Astrocyte (in vitro differentiated cells and primary cell): ENCODE results near the gene NUBP2. TPM values are rescaled to one million over a fixed set of nuclear protein-coding genes. Genes with fewer than 3 reads are reported as not detected.
"Not testable (repeated sequence)": the region's sequence is repeated elsewhere in the genome, so short reads cannot be mapped to it uniquely, and the experiment has no call there.

Experiments used
- DNase-seq: peaks from one replicate; pipeline ENCODE4 v3.0.0-alpha.2; 2010; ENCODE audit warnings: low read depth
- FAIRE-seq: peaks from 2 replicates; lab custom pipeline; 2011; peaks lifted over from hg19 to GRCh38; lab: Jason Lieb, UNC
- H2AFZ ChIP-seq: 2 replicates; pipeline ENCODE4 v1.6.0; 2012; ENCODE audit warnings: low read depth, low read length, inconsistent platforms
- H3K27ac ChIP-seq: 2 replicates; pipeline ENCODE4 v1.5.1; 2011; ENCODE audit warnings: low read depth, low read length, inconsistent platforms
- H3K27me3 ChIP-seq: 2 replicates; pipeline ENCODE4 v1.6.0; 2011; ENCODE audit warnings: low read length, inconsistent platforms; ENCODE audit not compliant: insufficient read depth
- H3K36me3 ChIP-seq: 2 replicates; pipeline ENCODE4 v1.5.1; 2011; ENCODE audit warnings: low read length, inconsistent platforms; ENCODE audit not compliant: insufficient read depth
- H3K4me1 ChIP-seq: 2 replicates; pipeline ENCODE4 v1.5.1; 2011; ENCODE audit warnings: low read length, inconsistent platforms; ENCODE audit not compliant: insufficient read depth
- H3K4me2 ChIP-seq: 2 replicates; pipeline ENCODE4 v1.6.0; 2012; ENCODE audit warnings: low read length, inconsistent platforms
- H3K4me3 ChIP-seq: 2 replicates; pipeline ENCODE4 v1.5.1; 2011; ENCODE audit warnings: low read depth, mild to moderate bottlenecking, low read length, inconsistent platforms; ENCODE audit not compliant: insufficient read depth
- H3K79me2 ChIP-seq: 2 replicates; pipeline ENCODE4 v1.6.0; 2012; ENCODE audit warnings: mild to moderate bottlenecking, low read length, inconsistent platforms; ENCODE audit not compliant: insufficient read depth
- H3K9ac ChIP-seq: 2 replicates; pipeline ENCODE4 v1.6.0; 2012; ENCODE audit warnings: mild to moderate bottlenecking, low read length, inconsistent platforms
- H3K9me3 ChIP-seq: 2 replicates; pipeline ENCODE4 v1.5.1; 2012; ENCODE audit warnings: low read depth, mild to moderate bottlenecking, low read length, inconsistent platforms; ENCODE audit not compliant: insufficient read depth
- H4K20me1 ChIP-seq: 2 replicates; pipeline ENCODE4 v1.6.0; 2012; ENCODE audit warnings: low read length, inconsistent platforms; ENCODE audit not compliant: insufficient read depth
- H3K27ac Mint-ChIP-seq: one replicate; pipeline ENCODE4 v1.8.0; 2021; ENCODE audit warnings: mild to moderate bottlenecking, mixed read lengths; ENCODE audit not compliant: unreplicated experiment
- H3K27me3 Mint-ChIP-seq: one replicate; pipeline ENCODE4 v1.8.0; 2021; ENCODE audit warnings: low read depth, mixed read lengths; ENCODE audit not compliant: unreplicated experiment
- H3K36me3 Mint-ChIP-seq: one replicate; pipeline ENCODE4 v1.8.0; 2021; ENCODE audit warnings: low read depth, mixed read lengths; ENCODE audit not compliant: unreplicated experiment
- H3K4me1 Mint-ChIP-seq: one replicate; pipeline ENCODE4 v1.8.0; 2021; ENCODE audit warnings: low read depth, mixed read lengths; ENCODE audit not compliant: unreplicated experiment
- H3K4me3 Mint-ChIP-seq: one replicate; pipeline ENCODE4 v1.8.0; 2021; ENCODE audit warnings: mild to moderate bottlenecking, moderate library complexity, mixed read lengths; ENCODE audit not compliant: unreplicated experiment
- H3K9me3 Mint-ChIP-seq: one replicate; pipeline ENCODE4 v1.8.0; 2021; ENCODE audit warnings: mild to moderate bottlenecking, mixed read lengths; ENCODE audit not compliant: unreplicated experiment
- CTCF ChIP-seq: IDR thresholded peaks from 2 replicates; pipeline ENCODE4 v1.5.1; 2011; ENCODE audit warnings: low read depth, mild to moderate bottlenecking, inconsistent platforms, low read length, moderate library complexity; ENCODE audit not compliant: insufficient read depth
- EZH2 ChIP-seq: IDR thresholded peaks from 2 replicates; pipeline ENCODE4 v1.6.1; 2012; ENCODE audit warnings: mild to moderate bottlenecking, low read length, inconsistent platforms; ENCODE audit not compliant: insufficient read depth
- total RNA-seq: library from RNA; stranded (reverse); gene quantifications from 2 replicates; pipeline ENCODE4 v1.2.1, GENCODE V29; 2021

NUBP2 gene
- total RNA-seq, 1 donor from 2014 or later = 41.4 TPM

GRCh38 chr16:1794908-1795666 is 12.3 kb downstream of the NUBP2 start:
- Mint-ChIP-seq H3K36me3 (peaks cover 21% of the 10 kb centered on the region), H3K4me3 (no peak overlapping the region), H3K27me3 (no peaks in the 10 kb centered on the region), H3K9me3 (peaks cover 18% of the 10 kb centered on the region), H3K4me1 (no peaks in the 10 kb centered on the region), H3K27ac (no peak overlapping the region)
- no peak overlapping the region for H3K4me3 ChIP-seq
- FAIRE-seq (no peak), DNase-seq (no peak)
- no peak overlapping the region for H3K27ac ChIP-seq
- H3K36me3 ChIP-seq = no peaks in the 10 kb centered on the region
- no peaks in the 10 kb centered on the region for H3K27me3 ChIP-seq
- no peaks in the 10 kb centered on the region for H4K20me1 ChIP-seq
- H3K4me2 ChIP-seq = no peak overlapping the region
- no peaks in the 10 kb centered on the region for H3K79me2 ChIP-seq
- H3K4me1 ChIP-seq = no peaks in the 10 kb centered on the region
- H2AFZ ChIP-seq = no peak overlapping the region
- H3K9me3 ChIP-seq = peaks cover 4% of the 10 kb centered on the region
- no peak overlapping the region for H3K9ac ChIP-seq
- TF ChIP-seq CTCF = no peak
- TF ChIP-seq EZH2 = no peak

GRCh38 chr16:1799263-1799662 is 16.5 kb downstream of the NUBP2 start:
- not testable (repeated sequence) for H3K27ac Mint-ChIP-seq, DNase-seq, H3K79me2 ChIP-seq, H3K27me3 ChIP-seq, H3K27ac ChIP-seq, H3K9me3 ChIP-seq, H3K36me3 ChIP-seq, H3K4me1 ChIP-seq, H4K20me1 ChIP-seq, H3K4me3 Mint-ChIP-seq, H2AFZ ChIP-seq, H3K4me1 Mint-ChIP-seq, FAIRE-seq, H3K9ac ChIP-seq, H3K4me3 ChIP-seq, H3K4me2 ChIP-seq, H3K27me3 Mint-ChIP-seq
- peaks cover 27% of the 10 kb centered on the region for H3K9me3 Mint-ChIP-seq
- peaks cover 32% of the 10 kb centered on the region for H3K36me3 Mint-ChIP-seq

- no peaks in the 10 kb centered on the region for H3K27me3 Mint-ChIP-seq
These were observed 17.9 kb downstream of the NUBP2 start for GRCh38 chr16:1800701-1801100.

More at GRCh38 chr16:1800701-1801100, 17.9 kb downstream of the NUBP2 start:
- TF ChIP-seq CTCF (no peak), EZH2 (no peak)
- Histone ChIP-seq H3K4me2 (no peak overlapping the region), H3K9me3 (peaks cover 4% of the 10 kb centered on the region), H3K9ac (no peak overlapping the region), H3K27me3 (no peaks in the 10 kb centered on the region), H3K4me1 (no peaks in the 10 kb centered on the region), H3K27ac (no peak overlapping the region), H4K20me1 (no peaks in the 10 kb centered on the region), H3K79me2 (no peaks in the 10 kb centered on the region), H2AFZ (no peak overlapping the region), H3K4me3 (no peak overlapping the region), H3K36me3 (no peaks in the 10 kb centered on the region)
- Mint-ChIP-seq H3K9me3 (peaks cover 27% of the 10 kb centered on the region), H3K4me1 (no peaks in the 10 kb centered on the region), H3K4me3 (no peak overlapping the region), H3K27ac (no peak overlapping the region), H3K36me3 (peaks cover 33% of the 10 kb centered on the region)
- DNase-seq (no peak), FAIRE-seq (no peak)
